ENCODE measurements around the gene SAFB2. TPM values are rescaled to one million over a fixed set of nuclear protein-coding genes. Genes with fewer than 3 reads are reported as not detected.

SAFB2 gene
- total and polyA plus RNA-seq, 2 experiments from 2014 or later, result 55.5 to 71.8 TPM

- Histone ChIP-seq H3K9me3 (ENCODE audit: low read depth) (no peaks in the 10 kb centered on the region), H3K27me3 (no peaks in the 10 kb centered on the region), H3K4me3 (no peak overlapping the region), H3K36me3 (no peaks in the 10 kb centered on the region), H3K4me1 (ENCODE audit: low read depth) (peaks cover 9% of the 10 kb centered on the region), H3K27ac (no peak overlapping the region)
- DNase-seq (ENCODE audit: low read depth in 1 of 2, low spot score in 1 of 2), result no peak
- no peak for TF ChIP-seq CTCF (IDR thresholded peaks at IDR 0.05; ENCODE audit: low read depth, low read length)
Measured at GRCh38 chr19:5554828-5555227, 67.7 kb downstream of the SAFB2 start.

DNA sequence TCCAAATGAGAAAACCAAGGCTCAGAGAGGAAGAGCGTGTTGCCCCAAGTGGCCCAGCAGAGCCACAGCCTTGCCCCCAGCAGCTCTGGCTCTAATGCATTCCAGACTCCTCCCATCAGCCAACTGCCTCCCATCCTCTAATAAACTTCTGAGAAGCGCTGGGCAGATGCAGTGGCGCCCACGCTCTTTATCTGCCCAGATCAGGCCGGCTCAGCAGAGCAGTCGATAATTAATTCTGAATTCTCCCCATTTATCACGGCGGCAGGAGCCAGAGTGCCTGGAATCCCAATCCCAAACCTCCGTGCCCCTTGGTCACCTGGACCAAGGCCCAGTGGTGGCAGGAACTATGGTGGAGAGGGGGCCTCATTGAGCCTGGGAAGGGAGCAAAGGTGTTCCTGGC lies 68.7 kb downstream of the SAFB2 start:
- H3K4me1 ChIP-seq (ENCODE audit: low read depth), result peaks cover 9% of the 10 kb centered on the region
- H3K9me3 ChIP-seq (ENCODE audit: low read depth), result no peaks in the 10 kb centered on the region
- no peak overlapping the region for H3K4me3 ChIP-seq
- no peak overlapping the region for H3K27ac ChIP-seq
- no peak for TF ChIP-seq CTCF (IDR thresholded peaks at IDR 0.05; ENCODE audit: low read depth, low read length)
- no peaks in the 10 kb centered on the region for H3K27me3 ChIP-seq
- no peak for DNase-seq (ENCODE audit: low read depth in 1 of 2, low spot score in 1 of 2)
- no peaks in the 10 kb centered on the region for H3K36me3 ChIP-seq

DNA sequence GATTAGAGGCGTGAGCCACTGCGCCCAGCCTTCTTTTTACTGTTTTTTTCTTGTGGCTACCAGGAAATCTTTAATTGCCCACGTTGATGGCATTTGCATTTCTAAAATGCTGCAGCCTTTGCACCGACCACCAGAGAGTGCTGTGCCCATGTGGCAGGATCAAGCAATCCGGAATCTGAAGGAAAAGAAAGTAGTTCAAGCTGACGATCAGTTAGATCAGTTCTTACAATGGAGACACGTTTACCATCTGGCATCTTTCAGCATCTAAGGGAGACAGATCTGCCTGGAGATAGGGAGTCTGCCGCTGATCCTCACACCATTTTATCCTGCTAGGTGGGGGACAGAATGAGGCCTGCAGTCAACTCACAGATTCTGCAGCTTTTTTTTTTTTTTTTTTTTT lies 74.7 kb downstream of the SAFB2 start:
- no peaks in the 10 kb centered on the region for H3K9me3 ChIP-seq (ENCODE audit: low read depth)
- TF ChIP-seq CTCF (IDR thresholded peaks at IDR 0.05; ENCODE audit: low read depth, low read length), result peak; percentile 70
- no peak overlapping the region for H3K4me3 ChIP-seq
- H3K36me3 ChIP-seq, result no peaks in the 10 kb centered on the region
- H3K4me1 ChIP-seq (ENCODE audit: low read depth), result peaks cover 9% of the 10 kb centered on the region
- peak; percentile 55 to 62 for DNase-seq (ENCODE audit: low read depth in 1 of 2, low spot score in 1 of 2)
- H3K27ac ChIP-seq, result no peak overlapping the region
- no peaks in the 10 kb centered on the region for H3K27me3 ChIP-seq

DNA sequence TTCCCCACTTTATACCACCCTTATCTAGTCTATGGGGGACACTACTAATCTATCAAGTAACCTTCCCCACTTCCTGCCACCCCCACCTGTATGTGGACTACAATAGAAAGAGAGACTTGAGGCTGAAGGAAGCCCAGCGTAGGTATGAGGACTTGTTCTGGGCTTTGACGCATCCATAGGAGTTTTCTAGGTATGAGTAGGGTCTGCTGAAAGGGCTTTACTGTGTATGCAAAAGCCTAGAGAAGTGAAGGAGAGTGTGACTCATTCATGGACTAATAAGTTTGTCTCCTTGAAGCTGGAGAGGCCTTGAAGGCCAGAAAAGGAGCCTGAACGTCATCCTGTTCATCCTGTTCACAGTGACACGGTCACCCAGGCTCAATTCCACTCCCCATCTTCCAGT lies 76.6 kb downstream of the SAFB2 start:
- Histone ChIP-seq H3K27me3 (no peaks in the 10 kb centered on the region), H3K4me1 (ENCODE audit: low read depth) (peaks cover 4% of the 10 kb centered on the region), H3K4me3 (no peak overlapping the region), H3K36me3 (no peaks in the 10 kb centered on the region), H3K9me3 (ENCODE audit: low read depth) (no peaks in the 10 kb centered on the region), H3K27ac (no peak overlapping the region)
- TF ChIP-seq CTCF (IDR thresholded peaks at IDR 0.05; ENCODE audit: low read depth, low read length), result no peak
- DNase-seq (ENCODE audit: low read depth in 1 of 2, low spot score in 1 of 2), result no peak

GRCh38 chr19:5545051-5545450 lies 77.5 kb downstream of the SAFB2 start:
- Histone ChIP-seq H3K9me3 (ENCODE audit: low read depth) (no peaks in the 10 kb centered on the region), H3K4me1 (ENCODE audit: low read depth) (peaks cover 3% of the 10 kb centered on the region), H3K4me3 (no peak overlapping the region), H3K27ac (no peak overlapping the region), H3K36me3 (no peaks in the 10 kb centered on the region), H3K27me3 (no peaks in the 10 kb centered on the region)
- DNase-seq (ENCODE audit: low read depth in 1 of 2, low spot score in 1 of 2), result no peak
- no peak for TF ChIP-seq CTCF (IDR thresholded peaks at IDR 0.05; ENCODE audit: low read depth, low read length)

DNA sequence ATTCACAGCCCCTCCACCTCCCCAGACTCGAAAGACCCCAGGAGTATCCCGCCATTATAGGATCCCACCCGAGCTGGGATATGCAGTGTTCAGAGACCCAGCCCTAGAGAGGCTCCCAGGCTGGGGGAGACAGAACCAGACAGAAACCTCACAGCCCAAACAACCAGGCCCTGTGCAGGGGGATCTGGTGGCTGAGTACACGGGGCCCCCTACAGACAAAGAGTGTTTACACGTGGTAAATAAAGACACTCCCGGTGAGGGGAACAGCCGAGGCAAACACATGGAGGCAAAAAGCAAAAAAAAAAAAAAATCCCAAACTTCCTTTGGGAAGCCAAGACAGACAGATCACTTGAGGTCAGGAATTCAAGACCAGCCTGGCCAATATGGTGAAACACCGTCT lies 79.9 kb downstream of the SAFB2 start:
- no peaks in the 10 kb centered on the region for H3K36me3 ChIP-seq
- H3K4me3 ChIP-seq, result no peak overlapping the region
- H3K9me3 ChIP-seq (ENCODE audit: low read depth), result no peaks in the 10 kb centered on the region
- no peaks in the 10 kb centered on the region for H3K27me3 ChIP-seq
- peaks cover 17% of the 10 kb centered on the region for H3K4me1 ChIP-seq (ENCODE audit: low read depth)
- H3K27ac ChIP-seq, result no peak overlapping the region
- peak; percentile 14 for TF ChIP-seq CTCF (IDR thresholded peaks at IDR 0.05; ENCODE audit: low read depth, low read length)
- peak; percentile 15 to 47 for DNase-seq (ENCODE audit: low read depth in 1 of 2, low spot score in 1 of 2)

Data from cardiac muscle cell (in vitro differentiated cells and primary cell).